ENCODE measurements around the gene CADM2.
"Not testable (repeated sequence)": the region's sequence is repeated elsewhere in the genome, so short reads cannot be mapped to it uniquely, and the experiment has no call there.

DNA sequence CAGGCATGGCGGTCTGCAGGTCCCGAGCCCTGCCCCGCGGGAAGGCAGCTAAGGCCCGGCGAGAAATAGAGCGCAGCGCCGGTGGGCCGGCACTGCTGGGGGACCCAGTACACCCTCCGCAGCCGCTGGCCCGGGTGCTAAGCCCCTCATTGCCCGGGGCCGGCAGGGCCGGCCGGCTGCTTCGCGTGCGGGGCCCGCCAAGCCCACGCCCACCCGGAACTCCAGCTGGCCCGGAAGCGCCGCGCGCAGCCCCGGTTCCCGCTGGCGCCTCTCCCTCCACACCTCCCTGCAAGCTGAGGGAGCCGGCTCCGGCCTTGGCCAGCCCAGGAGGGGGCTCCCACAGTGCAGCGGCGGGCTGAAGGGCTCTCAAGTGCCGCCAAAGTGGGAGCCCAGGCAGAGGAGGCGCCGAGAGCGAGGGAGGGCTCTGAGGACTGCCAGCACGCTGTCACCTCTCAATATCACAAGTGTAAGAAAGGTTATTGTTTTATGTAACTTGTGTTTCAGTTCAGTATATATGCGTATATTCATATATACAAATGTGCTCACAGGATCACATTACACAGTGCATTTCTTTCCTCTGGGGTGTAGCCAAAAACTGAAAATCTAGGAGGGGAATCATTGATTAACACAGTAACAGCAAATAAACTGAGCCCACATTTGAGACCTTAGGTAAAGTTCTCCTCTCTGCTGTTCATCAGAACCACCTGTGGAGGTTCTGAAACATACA lies 546.2 kb downstream of the CADM2 start:
- TF ChIP-seq, protein P1, sequence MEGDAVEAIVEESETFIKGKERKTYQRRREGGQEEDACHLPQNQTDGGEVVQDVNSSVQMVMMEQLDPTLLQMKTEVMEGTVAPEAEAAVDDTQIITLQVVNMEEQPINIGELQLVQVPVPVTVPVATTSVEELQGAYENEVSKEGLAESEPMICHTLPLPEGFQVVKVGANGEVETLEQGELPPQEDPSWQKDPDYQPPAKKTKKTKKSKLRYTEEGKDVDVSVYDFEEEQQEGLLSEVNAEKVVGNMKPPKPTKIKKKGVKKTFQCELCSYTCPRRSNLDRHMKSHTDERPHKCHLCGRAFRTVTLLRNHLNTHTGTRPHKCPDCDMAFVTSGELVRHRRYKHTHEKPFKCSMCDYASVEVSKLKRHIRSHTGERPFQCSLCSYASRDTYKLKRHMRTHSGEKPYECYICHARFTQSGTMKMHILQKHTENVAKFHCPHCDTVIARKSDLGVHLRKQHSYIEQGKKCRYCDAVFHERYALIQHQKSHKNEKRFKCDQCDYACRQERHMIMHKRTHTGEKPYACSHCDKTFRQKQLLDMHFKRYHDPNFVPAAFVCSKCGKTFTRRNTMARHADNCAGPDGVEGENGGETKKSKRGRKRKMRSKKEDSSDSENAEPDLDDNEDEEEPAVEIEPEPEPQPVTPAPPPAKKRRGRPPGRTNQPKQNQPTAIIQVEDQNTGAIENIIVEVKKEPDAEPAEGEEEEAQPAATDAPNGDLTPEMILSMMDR (conservative IDR thresholded peaks at IDR 0.05; ENCODE audit: low read depth, low read length), result not testable (repeated sequence)
- TF ChIP-seq EZH2 (IDR thresholded peaks at IDR 0.05; ENCODE audit: borderline replicate concordance, low read depth, low read length, poor library complexity, severe bottlenecking), result not testable (repeated sequence)

All from A673 (cell line).